ENCODE data around the gene CHST15.

Gene CHST15

GRCh38 chr10:124086097-124086710 is 7.2 kb downstream of the CHST15 start:
- no peaks in the 10 kb centered on the region for H3K36me3 Mint-ChIP-seq (ENCODE audit: low read depth)
- no peak overlapping the region for H3K4me3 Mint-ChIP-seq
- H3K27me3 Mint-ChIP-seq: peaks cover 25% of the 10 kb centered on the region
- no peaks in the 10 kb centered on the region for H3K9me3 Mint-ChIP-seq
- peaks cover 8% of the 10 kb centered on the region for H3K4me1 Mint-ChIP-seq (ENCODE audit: low read depth)
- no peak overlapping the region for H3K27ac Mint-ChIP-seq

- H3K9me3 Mint-ChIP-seq: no peaks in the 10 kb centered on the region
- H3K27ac Mint-ChIP-seq: no peak overlapping the region
- H3K4me1 Mint-ChIP-seq (ENCODE audit: low read depth): peaks cover 5% of the 10 kb centered on the region
- no peaks in the 10 kb centered on the region for H3K36me3 Mint-ChIP-seq (ENCODE audit: low read depth)
- H3K4me3 Mint-ChIP-seq: no peak overlapping the region
- peaks cover 20% of the 10 kb centered on the region for H3K27me3 Mint-ChIP-seq
Measured at GRCh38 chr10:124085680-124086079, 7.7 kb downstream of the CHST15 start.

GRCh38 chr10:124084708-124085107 is 8.7 kb downstream of the CHST15 start:
- Mint-ChIP-seq H3K36me3 (ENCODE audit: low read depth) (no peaks in the 10 kb centered on the region), H3K4me3 (no peak overlapping the region), H3K9me3 (no peaks in the 10 kb centered on the region), H3K27ac (no peak overlapping the region), H3K27me3 (peaks cover 11% of the 10 kb centered on the region), H3K4me1 (ENCODE audit: low read depth) (peaks cover 5% of the 10 kb centered on the region)

GRCh38 chr10:124083740-124084397 is 9.5 kb downstream of the CHST15 start:
- Mint-ChIP-seq H3K4me1 (ENCODE audit: low read depth) (peaks cover 5% of the 10 kb centered on the region), H3K4me3 (no peak overlapping the region), H3K27me3 (peaks cover 7% of the 10 kb centered on the region), H3K36me3 (ENCODE audit: low read depth) (no peaks in the 10 kb centered on the region), H3K9me3 (no peaks in the 10 kb centered on the region), H3K27ac (no peak overlapping the region)

GRCh38 chr10:124083047-124083739 is 10.2 kb downstream of the CHST15 start:
- no peak overlapping the region for H3K27ac Mint-ChIP-seq
- peaks cover under 1% of the 10 kb centered on the region for H3K27me3 Mint-ChIP-seq
- H3K4me1 Mint-ChIP-seq (ENCODE audit: low read depth): peaks cover 5% of the 10 kb centered on the region
- H3K4me3 Mint-ChIP-seq: no peak overlapping the region
- no peaks in the 10 kb centered on the region for H3K9me3 Mint-ChIP-seq
- H3K36me3 Mint-ChIP-seq (ENCODE audit: low read depth): no peaks in the 10 kb centered on the region

- Mint-ChIP-seq H3K36me3 (ENCODE audit: low read depth) (no peaks in the 10 kb centered on the region), H3K27me3 (no peaks in the 10 kb centered on the region), H3K27ac (no peak overlapping the region), H3K4me1 (ENCODE audit: low read depth) (peaks cover 5% of the 10 kb centered on the region), H3K4me3 (no peak overlapping the region), H3K9me3 (no peaks in the 10 kb centered on the region)
Measured at GRCh38 chr10:124082555-124082954, 10.8 kb downstream of the CHST15 start.

GRCh38 chr10:124081547-124082140 is 11.8 kb downstream of the CHST15 start:
- Mint-ChIP-seq H3K4me1 (ENCODE audit: low read depth) (peaks cover 5% of the 10 kb centered on the region), H3K36me3 (ENCODE audit: low read depth) (no peaks in the 10 kb centered on the region), H3K27ac (no peak overlapping the region), H3K4me3 (no peak overlapping the region), H3K9me3 (no peaks in the 10 kb centered on the region), H3K27me3 (no peaks in the 10 kb centered on the region)

- Mint-ChIP-seq H3K9me3 (no peaks in the 10 kb centered on the region), H3K27me3 (no peaks in the 10 kb centered on the region), H3K27ac (no peak overlapping the region), H3K4me1 (ENCODE audit: low read depth) (peaks cover 5% of the 10 kb centered on the region), H3K36me3 (ENCODE audit: low read depth) (no peaks in the 10 kb centered on the region), H3K4me3 (no peak overlapping the region)
Measured at GRCh38 chr10:124079864-124080263, 13.5 kb downstream of the CHST15 start.

- H3K27me3 Mint-ChIP-seq: no peaks in the 10 kb centered on the region
- H3K4me3 Mint-ChIP-seq: no peak overlapping the region
- H3K36me3 Mint-ChIP-seq (ENCODE audit: low read depth): no peaks in the 10 kb centered on the region
- no peaks in the 10 kb centered on the region for H3K9me3 Mint-ChIP-seq
- peaks cover 11% of the 10 kb centered on the region for H3K4me1 Mint-ChIP-seq (ENCODE audit: low read depth)
- H3K27ac Mint-ChIP-seq: no peak overlapping the region
Measured at GRCh38 chr10:124078714-124079113, 14.7 kb downstream of the CHST15 start.

- H3K27ac Mint-ChIP-seq: no peak overlapping the region
- no peaks in the 10 kb centered on the region for H3K27me3 Mint-ChIP-seq
- no peaks in the 10 kb centered on the region for H3K9me3 Mint-ChIP-seq
- no peak overlapping the region for H3K4me3 Mint-ChIP-seq
- no peaks in the 10 kb centered on the region for H3K36me3 Mint-ChIP-seq (ENCODE audit: low read depth)
- H3K4me1 Mint-ChIP-seq (ENCODE audit: low read depth): peaks cover 11% of the 10 kb centered on the region
Measured at GRCh38 chr10:124078028-124078427, 15.4 kb downstream of the CHST15 start.

- H3K9me3 Mint-ChIP-seq: no peaks in the 10 kb centered on the region
- no peaks in the 10 kb centered on the region for H3K36me3 Mint-ChIP-seq (ENCODE audit: low read depth)
- no peaks in the 10 kb centered on the region for H3K27me3 Mint-ChIP-seq
- peaks cover 11% of the 10 kb centered on the region for H3K4me1 Mint-ChIP-seq (ENCODE audit: low read depth)
- no peak overlapping the region for H3K27ac Mint-ChIP-seq
- no peak overlapping the region for H3K4me3 Mint-ChIP-seq
Measured at GRCh38 chr10:124077208-124077993, 16.0 kb downstream of the CHST15 start.

- H3K4me1 Mint-ChIP-seq (ENCODE audit: low read depth): peaks cover 14% of the 10 kb centered on the region
- no peaks in the 10 kb centered on the region for H3K27me3 Mint-ChIP-seq
- H3K27ac Mint-ChIP-seq: no peak overlapping the region
- no peaks in the 10 kb centered on the region for H3K36me3 Mint-ChIP-seq (ENCODE audit: low read depth)
- H3K9me3 Mint-ChIP-seq: no peaks in the 10 kb centered on the region
- H3K4me3 Mint-ChIP-seq: no peak overlapping the region
Measured at GRCh38 chr10:124076148-124076733, 17.2 kb downstream of the CHST15 start.

GRCh38 chr10:124075231-124075955 is 18.0 kb downstream of the CHST15 start:
- Mint-ChIP-seq H3K27ac (no peak overlapping the region), H3K9me3 (no peaks in the 10 kb centered on the region), H3K27me3 (no peaks in the 10 kb centered on the region), H3K4me1 (ENCODE audit: low read depth) (peaks cover 14% of the 10 kb centered on the region), H3K36me3 (ENCODE audit: low read depth) (no peaks in the 10 kb centered on the region), H3K4me3 (no peak overlapping the region)
